WTC11 (cell line): ENCODE results near the gene CISD3.

Source experiments
- JAZF1 ChIP-seq: fragments of 250-450 bp; sonication (Bioruptor Pico); IDR thresholded peaks from 2 replicates; pipeline ENCODE4 v1.9.0; 2021; ENCODE audit warnings: moderate library complexity, mild to moderate bottlenecking, inconsistent platforms
- NR2C2 ChIP-seq: sonication (generic); formaldehyde crosslinking; IDR thresholded peaks from 2 replicates; pipeline ENCODE4 v1.8.0; 2022; ENCODE audit warnings: mild to moderate bottlenecking, missing genetic modification reagents
- SP1 ChIP-seq: sonication (generic); formaldehyde crosslinking; conservative IDR thresholded peaks from 2 replicates; pipeline ENCODE4 v1.8.1; 2022; ENCODE audit warnings: missing genetic modification reagents
- TF ChIP-seq, protein P1 (sequence below): sonication (generic); formaldehyde crosslinking; IDR thresholded peaks from 2 replicates; pipeline ENCODE4 v1.8.1; 2022; ENCODE audit warnings: missing genetic modification reagents, borderline replicate concordance
- TF ChIP-seq, protein P2 (sequence below): fragments of 200-600 bp; IDR thresholded peaks from 2 replicates; pipeline ENCODE4 v1.8.0; 2022; ENCODE audit warnings: antibody characterized with exemption

DNA sequence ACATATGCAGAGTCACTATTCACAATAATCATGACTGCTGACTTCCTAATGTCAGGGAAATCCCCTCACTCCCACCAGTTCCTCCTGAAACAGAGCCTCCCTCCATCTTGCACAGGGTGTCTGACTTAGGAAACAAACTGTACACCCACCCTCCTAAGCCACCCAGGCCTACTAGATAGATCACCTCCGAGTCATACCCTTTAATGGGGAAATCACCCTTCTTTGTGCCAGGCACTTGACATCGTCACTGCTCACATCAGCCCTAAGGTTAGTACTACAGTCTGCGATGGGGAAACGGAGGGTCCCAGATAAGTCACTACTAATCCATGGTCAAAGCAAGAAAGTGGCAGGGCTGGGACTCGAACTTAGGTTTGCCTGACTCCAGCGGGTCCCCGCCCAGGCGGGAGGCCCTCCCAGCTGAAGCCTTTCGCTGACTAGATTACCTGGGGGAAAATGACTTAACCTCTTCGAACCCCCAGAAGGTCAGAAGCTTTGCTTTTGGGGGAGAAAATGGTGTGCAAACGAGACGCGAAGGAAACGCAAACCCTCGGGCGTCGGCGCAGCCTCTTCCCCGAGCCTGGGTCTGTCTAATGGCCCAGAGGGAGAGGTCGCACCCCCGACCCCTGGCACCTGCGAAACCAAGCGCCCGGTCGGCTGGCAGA, 28.5 kb upstream of the CISD3 start:
- TF ChIP-seq, protein P1, sequence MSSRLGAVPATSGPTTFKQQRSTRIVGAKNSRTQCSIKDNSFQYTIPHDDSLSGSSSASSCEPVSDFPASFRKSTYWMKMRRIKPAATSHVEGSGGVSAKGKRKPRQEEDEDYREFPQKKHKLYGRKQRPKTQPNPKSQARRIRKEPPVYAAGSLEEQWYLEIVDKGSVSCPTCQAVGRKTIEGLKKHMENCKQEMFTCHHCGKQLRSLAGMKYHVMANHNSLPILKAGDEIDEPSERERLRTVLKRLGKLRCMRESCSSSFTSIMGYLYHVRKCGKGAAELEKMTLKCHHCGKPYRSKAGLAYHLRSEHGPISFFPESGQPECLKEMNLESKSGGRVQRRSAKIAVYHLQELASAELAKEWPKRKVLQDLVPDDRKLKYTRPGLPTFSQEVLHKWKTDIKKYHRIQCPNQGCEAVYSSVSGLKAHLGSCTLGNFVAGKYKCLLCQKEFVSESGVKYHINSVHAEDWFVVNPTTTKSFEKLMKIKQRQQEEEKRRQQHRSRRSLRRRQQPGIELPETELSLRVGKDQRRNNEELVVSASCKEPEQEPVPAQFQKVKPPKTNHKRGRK (CRISPR knock-in tag), result no peak
- TF ChIP-seq, protein P2, sequence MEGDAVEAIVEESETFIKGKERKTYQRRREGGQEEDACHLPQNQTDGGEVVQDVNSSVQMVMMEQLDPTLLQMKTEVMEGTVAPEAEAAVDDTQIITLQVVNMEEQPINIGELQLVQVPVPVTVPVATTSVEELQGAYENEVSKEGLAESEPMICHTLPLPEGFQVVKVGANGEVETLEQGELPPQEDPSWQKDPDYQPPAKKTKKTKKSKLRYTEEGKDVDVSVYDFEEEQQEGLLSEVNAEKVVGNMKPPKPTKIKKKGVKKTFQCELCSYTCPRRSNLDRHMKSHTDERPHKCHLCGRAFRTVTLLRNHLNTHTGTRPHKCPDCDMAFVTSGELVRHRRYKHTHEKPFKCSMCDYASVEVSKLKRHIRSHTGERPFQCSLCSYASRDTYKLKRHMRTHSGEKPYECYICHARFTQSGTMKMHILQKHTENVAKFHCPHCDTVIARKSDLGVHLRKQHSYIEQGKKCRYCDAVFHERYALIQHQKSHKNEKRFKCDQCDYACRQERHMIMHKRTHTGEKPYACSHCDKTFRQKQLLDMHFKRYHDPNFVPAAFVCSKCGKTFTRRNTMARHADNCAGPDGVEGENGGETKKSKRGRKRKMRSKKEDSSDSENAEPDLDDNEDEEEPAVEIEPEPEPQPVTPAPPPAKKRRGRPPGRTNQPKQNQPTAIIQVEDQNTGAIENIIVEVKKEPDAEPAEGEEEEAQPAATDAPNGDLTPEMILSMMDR, result no peak
- TF ChIP-seq JAZF1 (CRISPR knock-in tag) (no peak), SP1 (CRISPR knock-in tag) (no peak), NR2C2 (CRISPR knock-in tag) (no peak)
